Stimulated activated CD8-positive, alpha-beta memory T cell treated with anti-CD3 and anti-CD28 coated beads, Interleukin-12 subunit alpha, Interleukin-12 subunit beta, amount 100 ng/mL, for 4 hours (primary cell): ENCODE data around the gene PRICKLE2.
"Not testable (repeated sequence)": the region's sequence is repeated elsewhere in the genome, so short reads cannot be mapped to it uniquely, and the experiment has no call there.

Source experiments
- DNase-seq: peaks from one replicate; pipeline ENCODE4 v3.0.0-alpha.2; 2020; ENCODE audit warnings: low read depth

PRICKLE2 gene

DNA sequence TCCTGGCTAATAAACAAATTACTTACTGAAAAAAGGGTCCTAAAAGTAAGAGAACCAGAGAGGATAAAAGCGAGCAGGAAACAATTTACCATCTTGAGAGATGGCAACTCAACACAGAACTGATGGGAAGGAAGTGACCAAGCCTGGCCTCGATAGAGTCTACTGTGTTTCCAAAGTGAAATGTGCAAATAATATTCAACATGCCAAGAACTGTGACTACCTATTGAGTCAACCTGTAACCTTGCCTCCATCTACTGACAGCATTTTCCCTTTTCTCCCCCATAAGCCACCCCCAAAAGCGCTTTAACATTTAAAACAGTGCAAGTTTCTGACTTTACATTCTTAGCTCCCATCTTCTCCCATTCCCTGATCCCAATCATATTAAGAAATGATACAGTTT is 126.6 kb downstream of the PRICKLE2 start:
- DNase-seq = no peak

DNA sequence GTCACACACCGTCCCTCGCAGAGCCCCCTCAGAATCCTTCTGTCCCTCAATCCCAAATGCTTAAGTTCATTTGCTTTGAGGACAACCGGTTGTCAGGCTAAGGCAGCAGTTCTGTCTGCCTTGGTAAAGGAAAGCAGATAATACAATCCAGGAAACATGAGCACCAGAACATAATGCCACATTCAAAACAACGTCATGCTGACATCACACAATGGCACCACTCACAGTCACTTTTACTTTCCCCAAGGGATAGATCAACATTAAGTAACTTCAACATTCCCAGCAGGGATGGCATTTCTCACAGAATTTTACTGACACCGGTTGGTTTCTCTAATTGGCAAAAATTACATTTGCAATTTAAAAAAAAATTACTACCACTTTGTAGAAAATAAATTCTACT is 127.3 kb downstream of the PRICKLE2 start:
- DNase-seq = no peak

DNA sequence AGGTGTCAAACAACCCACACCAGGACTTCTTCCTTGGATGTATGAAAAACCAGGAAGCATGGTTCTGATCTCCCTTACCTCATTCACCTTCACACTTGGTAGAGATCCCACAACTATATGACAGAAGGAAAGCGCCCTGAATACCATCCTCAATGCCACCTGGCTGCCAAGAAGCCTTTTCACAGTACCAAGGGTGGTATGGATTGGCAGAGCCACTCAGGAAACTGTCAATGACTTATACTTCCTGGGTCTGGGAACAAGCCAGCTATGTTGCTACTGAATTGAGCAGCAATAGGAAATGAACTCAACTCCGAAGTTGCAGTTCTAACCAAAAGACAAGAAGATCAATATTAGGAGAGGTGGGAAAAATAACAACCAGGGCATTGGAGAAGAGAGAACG is 129.5 kb downstream of the PRICKLE2 start:
- DNase-seq = no peak

GRCh38 chr3:64094713-64095079 is 130.6 kb downstream of the PRICKLE2 start:
- DNase-seq = no peak

DNA sequence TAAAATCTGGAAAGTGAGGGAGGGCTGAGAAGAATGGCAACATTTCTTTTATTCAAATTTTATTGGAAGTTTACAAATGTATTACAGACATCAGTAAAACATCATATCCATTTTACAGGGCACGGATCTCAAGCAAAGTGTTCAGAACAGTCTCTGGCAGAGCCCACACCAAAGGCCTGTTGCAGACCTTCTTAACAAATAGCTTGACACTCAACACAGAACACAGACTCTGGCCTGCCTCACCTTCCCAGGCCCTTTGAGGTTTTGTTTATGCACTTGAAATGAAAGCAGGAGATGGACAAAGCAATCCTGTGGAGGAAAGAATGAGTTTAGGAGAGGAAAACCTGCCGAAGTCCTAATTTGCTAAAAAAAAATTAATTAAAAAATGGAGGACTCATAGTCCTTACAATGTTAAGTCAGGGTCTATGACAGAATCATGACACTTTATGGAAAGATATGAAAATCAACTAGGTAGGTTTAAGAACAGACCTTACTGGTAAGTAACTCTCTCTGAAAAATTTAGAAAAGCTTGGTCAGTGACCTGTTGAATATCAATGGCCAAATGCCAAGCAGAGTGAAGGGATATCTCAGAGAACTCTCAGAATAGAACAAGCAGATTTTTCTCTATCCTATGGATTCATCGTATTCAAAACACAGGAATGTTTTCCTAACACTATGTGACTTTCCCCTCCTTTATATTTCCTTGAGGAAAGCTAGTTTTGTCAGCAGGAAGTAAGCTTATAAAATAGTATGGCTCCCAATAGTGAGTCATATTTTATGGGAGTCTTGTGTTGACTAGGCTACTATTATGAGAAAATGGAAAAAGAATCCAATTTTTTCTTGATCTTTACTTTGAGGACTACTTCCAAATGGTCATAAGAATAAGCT is 131.2 kb downstream of the PRICKLE2 start:
- DNase-seq = no peak

- DNase-seq = no peak
Observed at GRCh38 chr3:64093211-64093610, 132.1 kb downstream of the PRICKLE2 start.

GRCh38 chr3:64091501-64091900 is 133.8 kb downstream of the PRICKLE2 start:
- DNase-seq = no peak

GRCh38 chr3:64089386-64089785 is 135.9 kb downstream of the PRICKLE2 start:
- DNase-seq = not testable (repeated sequence)

DNA sequence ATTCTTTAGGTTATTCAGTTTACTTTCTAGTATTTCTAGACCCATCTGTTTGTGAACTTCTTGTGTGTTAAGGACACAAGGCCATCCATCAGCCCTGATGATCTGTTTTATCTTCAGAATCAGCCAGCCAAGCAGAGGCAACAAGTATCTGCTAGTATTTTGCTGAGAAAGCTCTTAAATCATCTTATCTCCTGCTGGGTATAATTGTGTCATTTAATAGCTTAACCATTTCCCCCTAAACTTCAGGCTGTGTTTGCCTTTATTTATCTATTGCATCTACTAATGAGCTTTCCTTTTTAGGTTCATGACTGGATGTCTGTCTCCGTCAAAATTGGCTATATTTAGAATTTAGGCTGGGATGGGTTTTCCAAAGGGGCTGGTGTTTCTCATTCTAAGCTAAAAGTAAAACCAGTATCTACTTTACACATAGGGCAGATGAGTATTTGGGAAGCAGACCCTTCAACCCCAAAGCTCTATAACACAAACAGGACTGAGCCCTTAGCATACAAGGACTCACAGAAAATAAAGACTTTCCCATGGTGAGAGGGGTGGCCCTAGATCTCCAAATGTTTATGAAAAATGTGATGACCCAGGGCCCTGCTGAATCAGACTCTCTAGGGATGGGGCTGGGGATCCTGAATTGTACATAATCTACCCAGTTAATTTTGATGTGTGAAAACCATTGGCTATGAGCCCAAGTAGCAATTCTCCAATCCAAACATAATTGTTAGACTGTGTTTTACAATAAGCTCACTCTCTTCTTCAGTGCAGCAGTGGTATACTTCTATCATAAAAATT is 136.7 kb downstream of the PRICKLE2 start:
- DNase-seq = no peak

DNA sequence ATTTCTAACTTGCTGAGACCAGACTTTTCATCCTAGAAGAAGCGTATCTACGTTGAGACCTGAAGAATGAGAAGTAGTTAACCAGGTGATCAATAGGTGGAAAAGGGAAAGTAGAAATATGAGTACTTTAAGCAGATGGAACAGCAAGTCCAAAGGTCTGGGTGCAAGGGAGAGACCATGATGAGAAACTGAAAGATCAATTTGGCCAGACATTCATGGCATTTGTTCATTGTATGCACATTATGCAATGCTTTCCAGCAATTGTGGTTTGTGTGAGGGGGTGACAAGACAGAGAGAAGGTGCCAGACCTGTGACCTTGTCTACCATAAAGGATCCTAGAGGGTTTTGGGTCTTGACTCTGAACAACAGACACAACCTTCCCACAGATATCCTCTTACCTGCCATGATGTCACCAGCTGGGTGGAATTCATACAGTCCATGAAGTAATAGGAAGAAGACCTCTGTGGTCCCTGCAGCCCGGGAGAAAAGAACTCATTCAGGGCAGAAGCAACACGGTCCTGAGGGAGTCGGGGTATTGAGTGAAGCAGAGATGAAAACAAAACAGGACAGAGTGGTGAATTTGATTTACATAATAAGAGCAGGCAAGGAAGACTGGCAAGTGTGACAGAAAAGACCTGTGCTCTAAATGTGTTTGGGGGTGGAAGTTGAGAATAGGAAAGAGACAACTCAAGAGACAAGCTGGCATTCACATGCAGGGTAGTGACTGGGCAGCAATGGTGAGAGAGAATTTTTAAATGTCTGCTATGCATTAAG is 138.6 kb downstream of the PRICKLE2 start:
- no peak for DNase-seq

DNA sequence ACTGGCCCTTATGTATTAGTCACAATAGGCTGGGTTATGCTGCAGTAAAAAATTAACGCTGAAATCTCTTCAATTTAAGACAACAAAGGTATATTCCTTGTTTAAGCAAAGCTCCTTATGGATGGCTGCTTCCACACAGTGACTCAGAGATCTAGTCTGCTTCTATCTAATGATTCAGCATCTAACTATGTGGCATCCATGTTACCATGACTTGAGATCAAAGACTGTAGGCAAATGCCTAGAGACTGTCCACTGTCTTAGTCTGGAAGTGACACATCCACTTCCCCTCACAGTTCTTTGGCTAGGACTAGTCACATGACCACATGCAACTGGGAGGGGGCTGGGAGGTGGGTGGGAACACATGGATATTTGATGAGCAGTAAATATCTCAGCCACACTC is 140.6 kb downstream of the PRICKLE2 start:
- no peak for DNase-seq

DNA sequence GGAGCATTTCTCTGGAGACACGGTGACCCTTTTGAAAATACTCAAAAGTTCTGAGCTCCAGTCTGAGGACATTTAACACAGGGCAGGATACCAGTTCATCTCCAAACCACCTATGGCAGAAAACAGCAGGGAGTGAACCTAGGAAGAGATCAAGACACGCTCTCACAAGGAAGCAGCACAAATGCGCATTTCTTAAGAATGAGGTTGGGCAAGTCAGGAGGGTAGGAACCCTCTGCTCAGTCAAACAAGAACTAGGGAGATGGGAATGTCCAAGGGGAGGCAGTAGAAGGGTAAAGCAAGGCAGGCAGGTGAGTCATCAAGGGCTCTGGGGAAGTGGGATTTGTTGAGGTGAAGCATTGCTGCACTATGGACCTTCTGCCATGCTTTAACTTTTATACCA is 141.7 kb downstream of the PRICKLE2 start:
- no peak for DNase-seq

DNA sequence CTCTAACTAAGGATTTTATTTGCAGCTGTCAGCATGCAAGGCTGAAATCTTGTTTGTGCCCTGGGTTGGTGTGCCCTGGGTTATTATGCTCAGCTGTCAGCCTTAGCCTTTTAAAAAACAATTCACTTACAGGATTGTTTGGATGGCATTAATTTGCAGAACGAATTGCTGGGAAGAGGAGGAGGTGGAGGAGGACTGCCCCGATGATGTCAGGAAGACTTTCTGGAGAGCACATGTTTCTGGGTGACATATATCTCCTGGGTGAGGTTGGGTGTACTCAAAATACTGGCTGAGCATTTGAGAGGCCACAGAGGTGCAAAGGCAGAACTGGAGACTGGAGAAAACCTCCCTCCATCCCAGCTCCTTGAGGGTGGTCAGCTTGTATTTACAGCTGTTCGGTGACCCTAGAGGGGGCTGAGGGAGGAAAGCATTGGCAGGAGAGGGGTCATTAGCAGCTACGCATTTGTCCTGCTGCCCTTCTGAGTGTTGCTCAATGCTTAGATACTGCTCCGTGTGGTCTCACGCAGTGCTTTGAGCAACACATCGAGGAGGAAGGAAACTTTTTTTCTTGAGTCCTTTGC is 142.2 kb downstream of the PRICKLE2 start:
- no peak for DNase-seq

DNA sequence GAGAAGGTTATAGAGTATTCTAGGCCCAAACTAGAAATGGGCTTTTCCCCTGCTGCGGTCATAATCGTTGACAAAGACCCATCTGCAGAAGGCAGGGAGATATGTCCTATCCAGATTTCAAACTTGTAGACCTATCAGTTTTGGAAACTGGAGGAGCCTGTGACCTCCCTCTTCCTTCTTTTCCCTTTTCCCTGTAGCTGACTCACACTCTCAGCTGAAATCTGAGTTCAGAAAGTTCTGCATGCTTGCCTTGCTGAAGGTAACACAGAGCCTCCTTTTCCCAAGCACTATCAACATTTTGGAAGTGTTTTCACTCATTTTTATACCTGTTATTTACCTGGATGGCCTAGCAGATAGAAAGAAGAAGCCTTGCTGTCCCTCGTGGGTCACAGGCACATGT is 142.9 kb downstream of the PRICKLE2 start:
- no peak for DNase-seq

GRCh38 chr3:64081235-64081630 is 144.0 kb downstream of the PRICKLE2 start:
- no peak for DNase-seq

DNA sequence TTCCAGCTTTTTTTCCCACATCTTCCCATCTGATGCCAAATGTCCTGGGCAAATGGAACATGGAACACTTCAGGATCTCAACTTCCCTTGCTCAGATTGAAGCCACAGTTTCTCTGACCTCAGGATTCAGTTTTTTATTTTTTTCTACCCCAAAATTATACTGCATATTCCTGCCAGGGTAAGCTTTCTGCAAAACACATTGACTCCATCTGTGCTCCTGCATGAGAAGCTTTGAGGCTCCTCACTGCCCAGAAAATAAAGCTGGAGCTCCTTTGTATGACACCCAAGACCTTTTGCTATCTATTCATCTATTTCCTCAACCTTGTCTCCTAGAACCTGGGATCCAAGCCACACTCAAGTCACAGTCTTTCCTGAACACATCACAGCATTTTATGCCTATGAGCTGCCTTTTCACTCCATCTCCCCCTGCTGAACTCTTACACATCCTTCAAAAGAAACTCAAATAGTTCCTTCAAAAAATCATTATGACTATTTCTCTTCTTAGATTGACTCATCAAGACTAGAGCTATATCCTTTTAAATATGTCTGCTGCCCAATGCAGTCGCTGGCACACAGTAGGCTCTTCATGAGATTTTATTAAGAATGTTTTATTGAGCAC is 144.5 kb downstream of the PRICKLE2 start:
- no peak for DNase-seq

DNA sequence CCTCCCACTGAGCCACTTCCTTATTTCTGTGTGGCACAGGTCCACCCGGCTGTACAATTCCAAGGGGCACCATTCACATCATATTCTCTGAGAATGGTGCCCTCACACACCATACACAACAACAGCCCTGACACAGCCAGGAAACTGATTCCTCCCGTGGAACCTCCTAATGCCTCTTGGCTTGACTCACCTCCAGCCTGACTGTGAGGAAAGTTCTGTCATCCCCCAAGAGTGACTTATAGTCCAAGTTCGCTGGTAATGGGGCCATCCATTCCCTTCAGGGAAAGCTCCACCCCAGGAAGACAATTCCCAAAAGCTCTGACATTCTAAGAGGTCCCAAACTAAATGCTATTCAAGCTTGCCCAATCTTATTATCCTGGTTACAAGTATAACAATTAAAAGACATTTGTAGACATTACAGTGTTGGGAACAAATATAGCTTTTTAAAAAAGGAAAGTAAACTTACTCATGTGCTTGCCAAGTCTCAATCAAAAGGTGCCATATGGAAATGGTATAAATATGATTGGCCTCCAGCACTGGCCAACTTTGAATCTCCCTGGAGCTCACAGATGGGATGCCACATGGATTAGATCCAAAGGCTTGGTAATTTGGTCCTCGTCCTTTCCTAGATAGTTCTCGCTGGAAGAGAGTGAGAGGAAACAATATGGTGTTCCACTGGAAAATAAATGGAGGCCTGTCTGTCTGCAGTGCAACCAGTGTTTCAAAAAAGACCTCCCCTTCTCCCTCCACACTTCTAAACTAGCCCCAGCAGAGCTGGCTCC is 145.7 kb downstream of the PRICKLE2 start:
- no peak for DNase-seq

GRCh38 chr3:64078966-64079365 is 146.3 kb downstream of the PRICKLE2 start:
- DNase-seq = no peak

GRCh38 chr3:64074895-64075679 is 150.2 kb downstream of the PRICKLE2 start:
- DNase-seq = no peak

DNA sequence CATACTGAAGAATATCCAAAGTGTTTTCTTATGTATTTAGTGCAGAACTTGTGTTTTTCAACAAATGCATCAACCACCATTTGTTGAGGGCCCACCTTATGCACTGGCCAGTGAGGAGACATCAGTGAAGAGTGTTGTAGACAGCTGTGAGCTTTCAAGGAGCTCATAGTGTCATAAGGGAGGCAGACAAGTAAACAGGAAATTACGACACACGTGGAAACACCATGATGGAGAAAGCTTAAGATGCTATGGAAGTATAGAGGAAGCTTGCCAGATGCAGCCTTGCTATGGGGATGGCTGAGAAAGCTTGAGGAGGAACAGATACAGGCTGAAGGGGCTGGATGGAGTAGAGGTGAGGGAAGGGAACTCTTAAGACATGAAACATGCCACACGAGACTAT is 151.2 kb downstream of the PRICKLE2 start:
- no peak for DNase-seq
